ENCODE results near the gene MPV17L. TPM values are rescaled to one million over a fixed set of nuclear protein-coding genes. Genes with fewer than 3 reads are reported as not detected.
"Not testable (repeated sequence)": the region's sequence is repeated elsewhere in the genome, so short reads cannot be mapped to it uniquely, and the experiment has no call there.

The MPV17L gene
- total RNA-seq, 1 experiment from 2014 or later: 6.3 TPM

- no peak for DNase-seq (ENCODE audit: low spot score)
- CTCF ChIA-PET: no interaction called here
- POLR2A ChIA-PET (ENCODE audit: low non-redundant PET): no interaction called here
- BruUV-seq (replicated peaks): no TSS peak
- Histone ChIP-seq H3K27me3 (replicated peaks; ENCODE audit: insufficient read depth, low read depth, low read length, poor library complexity) (no peaks in the 10 kb centered on the region), H3K27ac (ENCODE audit: low read depth, low read length, poor library complexity, severe bottlenecking) (no peak overlapping the region), H3K4me1 (ENCODE audit: insufficient read depth, low read length, poor library complexity, severe bottlenecking) (no peaks in the 10 kb centered on the region), H3K36me3 (ENCODE audit: insufficient read depth, low read length, poor library complexity, severe bottlenecking) (no peaks in the 10 kb centered on the region), H3K4me3 (ENCODE audit: low read depth, low read length, poor library complexity, severe bottlenecking) (no peak overlapping the region), H3K9me3 (ENCODE audit: low read depth, low read length, poor library complexity, severe bottlenecking) (peaks cover 3% of the 10 kb centered on the region)
- TF ChIP-seq CTCF (conservative IDR thresholded peaks at IDR 0.05; ENCODE audit: low read depth, low read length) (no peak), EZH2 (IDR thresholded peaks at IDR 0.05; ENCODE audit: borderline replicate concordance, low read depth, low read length, poor library complexity, severe bottlenecking) (no peak)
- intact Hi-C loops (cut with micrococcal nuclease; ENCODE audit: unreplicated experiment): no loop called here
Observed at GRCh38 chr16:15450624-15451023, 55.1 kb downstream of the MPV17L start.

- Histone ChIP-seq H3K27me3 (replicated peaks; ENCODE audit: insufficient read depth, low read depth, low read length, poor library complexity) (no peaks in the 10 kb centered on the region), H3K9me3 (ENCODE audit: low read depth, low read length, poor library complexity, severe bottlenecking) (no peaks in the 10 kb centered on the region), H3K4me3 (ENCODE audit: low read depth, low read length, poor library complexity, severe bottlenecking) (no peak overlapping the region), H3K36me3 (ENCODE audit: insufficient read depth, low read length, poor library complexity, severe bottlenecking) (no peaks in the 10 kb centered on the region), H3K27ac (ENCODE audit: low read depth, low read length, poor library complexity, severe bottlenecking) (no peak overlapping the region), H3K4me1 (ENCODE audit: insufficient read depth, low read length, poor library complexity, severe bottlenecking) (no peaks in the 10 kb centered on the region)
- BruUV-seq (replicated peaks): no TSS peak
- intact Hi-C loops (cut with micrococcal nuclease; ENCODE audit: unreplicated experiment): no loop called here
- ChIA-PET CTCF (no interaction called here), POLR2A (ENCODE audit: low non-redundant PET) (interaction anchor here (0.6 kb wide), 1 partner anchor 73 kb away, joined by 6 read pairs; no protein-coding TSS in a partner anchor)
- no peak for DNase-seq (ENCODE audit: low spot score)
- TF ChIP-seq CTCF (conservative IDR thresholded peaks at IDR 0.05; ENCODE audit: low read depth, low read length) (no peak), EZH2 (IDR thresholded peaks at IDR 0.05; ENCODE audit: borderline replicate concordance, low read depth, low read length, poor library complexity, severe bottlenecking) (no peak)
Observed at GRCh38 chr16:15451098-15451731, 55.7 kb downstream of the MPV17L start.

- intact Hi-C loops (cut with micrococcal nuclease; ENCODE audit: unreplicated experiment): no loop called here
- Histone ChIP-seq H3K9me3 (ENCODE audit: low read depth, low read length, poor library complexity, severe bottlenecking) (no peaks in the 10 kb centered on the region), H3K36me3 (ENCODE audit: insufficient read depth, low read length, poor library complexity, severe bottlenecking) (no peaks in the 10 kb centered on the region), H3K4me1 (ENCODE audit: insufficient read depth, low read length, poor library complexity, severe bottlenecking) (no peaks in the 10 kb centered on the region), H3K27ac (ENCODE audit: low read depth, low read length, poor library complexity, severe bottlenecking) (no peak overlapping the region), H3K27me3 (replicated peaks; ENCODE audit: insufficient read depth, low read depth, low read length, poor library complexity) (no peaks in the 10 kb centered on the region), H3K4me3 (ENCODE audit: low read depth, low read length, poor library complexity, severe bottlenecking) (no peak overlapping the region)
- TF ChIP-seq EZH2 (IDR thresholded peaks at IDR 0.05; ENCODE audit: borderline replicate concordance, low read depth, low read length, poor library complexity, severe bottlenecking) (no peak), CTCF (conservative IDR thresholded peaks at IDR 0.05; ENCODE audit: low read depth, low read length) (no peak)
- CTCF ChIA-PET: no interaction called here
- BruUV-seq (replicated peaks): no TSS peak
- POLR2A ChIA-PET (ENCODE audit: low non-redundant PET): no interaction called here
- DNase-seq (ENCODE audit: low spot score): no peak
Observed at GRCh38 chr16:15452246-15452855, 56.8 kb downstream of the MPV17L start.

GRCh38 chr16:15453296-15453695 is 57.7 kb downstream of the MPV17L start:
- intact Hi-C loops (cut with micrococcal nuclease; ENCODE audit: unreplicated experiment): not testable (repeated sequence)

GRCh38 chr16:15454933-15455332 is 59.4 kb downstream of the MPV17L start:
- intact Hi-C loops (cut with micrococcal nuclease; ENCODE audit: unreplicated experiment); H3K36me3 ChIP-seq (ENCODE audit: insufficient read depth, low read length, poor library complexity, severe bottlenecking); BruUV-seq (replicated peaks); H3K27ac ChIP-seq (ENCODE audit: low read depth, low read length, poor library complexity, severe bottlenecking); DNase-seq (ENCODE audit: low spot score); H3K4me3 ChIP-seq (ENCODE audit: low read depth, low read length, poor library complexity, severe bottlenecking); H3K4me1 ChIP-seq (ENCODE audit: insufficient read depth, low read length, poor library complexity, severe bottlenecking); POLR2A ChIA-PET (ENCODE audit: low non-redundant PET); CTCF ChIA-PET; H3K27me3 ChIP-seq (replicated peaks; ENCODE audit: insufficient read depth, low read depth, low read length, poor library complexity); H3K9me3 ChIP-seq (ENCODE audit: low read depth, low read length, poor library complexity, severe bottlenecking): not testable (repeated sequence)

More at GRCh38 chr16:15453296-15453695, 57.7 kb downstream of the MPV17L start:
- H3K36me3 ChIP-seq (ENCODE audit: insufficient read depth, low read length, poor library complexity, severe bottlenecking); H3K4me3 ChIP-seq (ENCODE audit: low read depth, low read length, poor library complexity, severe bottlenecking); BruUV-seq (replicated peaks); DNase-seq (ENCODE audit: low spot score); H3K27ac ChIP-seq (ENCODE audit: low read depth, low read length, poor library complexity, severe bottlenecking); H3K9me3 ChIP-seq (ENCODE audit: low read depth, low read length, poor library complexity, severe bottlenecking); CTCF ChIA-PET; POLR2A ChIA-PET (ENCODE audit: low non-redundant PET); H3K4me1 ChIP-seq (ENCODE audit: insufficient read depth, low read length, poor library complexity, severe bottlenecking); H3K27me3 ChIP-seq (replicated peaks; ENCODE audit: insufficient read depth, low read depth, low read length, poor library complexity): not testable (repeated sequence)

Measured in A673 (cell line).